ENCODE results near the gene TNFSF15. TPM values are rescaled to one million over a fixed set of nuclear protein-coding genes. Genes with fewer than 3 reads are reported as not detected.

TNFSF15 gene
- total and polyA plus RNA-seq, 2 of the 4 experiments (the other 2 are of a cell fraction): 0.03 to 0.18 TPM

DNA sequence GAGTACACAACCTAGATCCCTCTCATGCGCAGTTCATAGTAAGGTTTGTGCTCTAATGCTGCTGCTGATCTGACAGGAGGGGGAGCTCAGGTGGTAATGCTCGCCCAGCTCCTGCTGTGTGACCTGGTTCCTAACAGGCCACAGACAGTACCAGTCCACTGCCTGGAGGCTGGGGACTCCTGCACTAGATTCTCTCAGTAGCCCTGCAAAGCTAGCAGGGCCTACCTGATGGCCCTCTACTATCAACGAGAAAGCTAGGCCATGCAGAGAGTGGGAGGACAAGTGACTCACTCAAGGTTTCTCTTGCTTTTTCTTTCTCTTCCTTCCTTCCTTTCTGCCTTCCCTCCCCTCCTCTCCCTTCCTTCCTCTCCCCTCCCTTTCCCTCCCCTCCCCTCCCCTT is 68.7 kb downstream of the TNFSF15 start:
- no TSS peak for BruUV-seq (replicated peaks)
- Histone ChIP-seq H3K9me1 (ENCODE audit: insufficient read depth, low read length) (no peaks in the 10 kb centered on the region), H4K5ac (ENCODE audit: low read depth, low read length) (no peak overlapping the region), H3K27me3 (ENCODE audit: control insufficient read depth, insufficient read depth, low read length) (no peaks in the 10 kb centered on the region; the same call in none of the 2 replicates), H4K91ac (ENCODE audit: insufficient read depth, low read depth, low read length) (no peak overlapping the region), H2BK20ac (ENCODE audit: low read depth, low read length) (no peak overlapping the region), H2BK120ac (ENCODE audit: low read depth, low read length) (no peak overlapping the region), H3K9me3 (ENCODE audit: control insufficient read depth, insufficient read depth, low read length) (no peaks in the 10 kb centered on the region), H3K18ac (ENCODE audit: low read depth, low read length) (no peak overlapping the region), H3K4me2 (ENCODE audit: low read depth, low read length) (no peak overlapping the region), H3K14ac (replicated peaks; ENCODE audit: low read depth, low read length) (no peak overlapping the region), H3K4ac (ENCODE audit: low read depth, low read length) (no peak overlapping the region), H3K4me1 (ENCODE audit: control insufficient read depth, insufficient read depth, low read length) (peaks cover 2% of the 10 kb centered on the region; the same call in 1 of the 2 replicates), H3K27ac (ENCODE audit: insufficient read depth, low read length) (no peak overlapping the region), H3K36me3 (ENCODE audit: control insufficient read depth, insufficient read depth, low read length) (no peaks in the 10 kb centered on the region), H2AK5ac (ENCODE audit: low read depth, low read length) (no peak overlapping the region), H4K20me1 (ENCODE audit: insufficient read depth, low read length) (no peaks in the 10 kb centered on the region), H3K79me1 (ENCODE audit: low read depth in 1 of 2, low read length in 2 of 2) (no peaks in the 10 kb centered on the region), H3K9ac (ENCODE audit: low read depth, low read length) (no peak overlapping the region), H3K23ac (ENCODE audit: low read depth, low read length) (no peak overlapping the region), H2BK5ac (ENCODE audit: low read depth, low read length, poor library complexity, severe bottlenecking) (no peak overlapping the region), H4K8ac (ENCODE audit: low read depth in 2 of 2, low read length in 2 of 2) (no peak overlapping the region), H2BK15ac (ENCODE audit: low read depth, low read length) (no peak overlapping the region), H3K56ac (ENCODE audit: extremely low read depth, insufficient read depth, low read length) (no peak overlapping the region), H2AFZ (replicated peaks; ENCODE audit: low read length, poor library complexity) (peak overlapping the region; percentile 72), H2AK9ac (replicated peaks; ENCODE audit: low read depth, low read length, poor library complexity) (no peak overlapping the region), H3K4me3 (ENCODE audit: insufficient read depth, low read depth, low read length) (no peak overlapping the region)
- 83% methylated on average over 2 of the region's 3 CpGs; no CpG with 5 or more reads in 1 of the 2 experiments for WGBS, 2 experiments (ENCODE audit: extremely low coverage in 2 of 2, insufficient read length in 1 of 2)
- in situ Hi-C loops (cut with MboI; ENCODE audit: low sequenced_read_pairs): loop anchor here (5.0 to 10.0 kb wide), 5 partner anchors 75 to 788 kb away; no protein-coding TSS in a partner anchor
- ATAC-seq (ENCODE audit: low read depth) (no peak), DNase-seq (no peak)
- POLR2A ChIA-PET (ENCODE audit: unreplicated experiment): no interaction called here
- CTCF ChIA-PET: interaction anchor here (0.6 to 4.0 kb wide), 4 partner anchors 25 to 170 kb away, joined by 3 to 25 read pairs (median 15); partner anchors contain the start of gene TEX48
- intact Hi-C loops (cut with micrococcal nuclease): loop anchor here (5.0 kb wide), 1 partner anchor 330 kb away; no protein-coding TSS in a partner anchor
- dilution Hi-C loops (cut with HindIII; ENCODE audit: low sequenced_read_pairs, unreplicated experiment): no loop called here
- TF ChIP-seq RAD21 (IDR thresholded peaks at IDR 0.05; ENCODE audit: low read length) (no peak), MAZ (IDR thresholded peaks at IDR 0.05; ENCODE audit: borderline replicate concordance, low read depth, low read length) (no peak), CHD1 (IDR thresholded peaks at IDR 0.05; ENCODE audit: low read depth, low read length) (no peak), SMC3 (IDR thresholded peaks at IDR 0.05; ENCODE audit: low read depth, low read length) (no peak), FOS (IDR thresholded peaks at IDR 0.05; ENCODE audit: low read depth, low read length) (no peak), RCOR1 (IDR thresholded peaks at IDR 0.05; ENCODE audit: insufficient replicate concordance, low read length) (no peak), CEBPB (IDR thresholded peaks at IDR 0.05; ENCODE audit: low read depth, low read length) (no peak), RFX5 (IDR thresholded peaks at IDR 0.05; ENCODE audit: low read depth, low read length) (no peak), NFE2L2 (IDR thresholded peaks at IDR 0.05; ENCODE audit: low read depth, low read length) (no peak), MAFK (IDR thresholded peaks at IDR 0.05; ENCODE audit: low read depth, low read length) (no peak), BHLHE40 (IDR thresholded peaks at IDR 0.05; ENCODE audit: low read depth, low read length) (no peak), MXI1 (IDR thresholded peaks at IDR 0.05; ENCODE audit: borderline replicate concordance, low read depth, low read length) (no peak), POLR2A (IDR thresholded peaks at IDR 0.05; ENCODE audit: low read depth, low read length) (no peak)
- TF ChIP-seq, protein P1, sequence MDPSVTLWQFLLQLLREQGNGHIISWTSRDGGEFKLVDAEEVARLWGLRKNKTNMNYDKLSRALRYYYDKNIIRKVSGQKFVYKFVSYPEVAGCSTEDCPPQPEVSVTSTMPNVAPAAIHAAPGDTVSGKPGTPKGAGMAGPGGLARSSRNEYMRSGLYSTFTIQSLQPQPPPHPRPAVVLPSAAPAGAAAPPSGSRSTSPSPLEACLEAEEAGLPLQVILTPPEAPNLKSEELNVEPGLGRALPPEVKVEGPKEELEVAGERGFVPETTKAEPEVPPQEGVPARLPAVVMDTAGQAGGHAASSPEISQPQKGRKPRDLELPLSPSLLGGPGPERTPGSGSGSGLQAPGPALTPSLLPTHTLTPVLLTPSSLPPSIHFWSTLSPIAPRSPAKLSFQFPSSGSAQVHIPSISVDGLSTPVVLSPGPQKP (IDR thresholded peaks at IDR 0.05; ENCODE audit: borderline replicate concordance, low read depth, low read length): no peak
- TF ChIP-seq, protein P2, sequence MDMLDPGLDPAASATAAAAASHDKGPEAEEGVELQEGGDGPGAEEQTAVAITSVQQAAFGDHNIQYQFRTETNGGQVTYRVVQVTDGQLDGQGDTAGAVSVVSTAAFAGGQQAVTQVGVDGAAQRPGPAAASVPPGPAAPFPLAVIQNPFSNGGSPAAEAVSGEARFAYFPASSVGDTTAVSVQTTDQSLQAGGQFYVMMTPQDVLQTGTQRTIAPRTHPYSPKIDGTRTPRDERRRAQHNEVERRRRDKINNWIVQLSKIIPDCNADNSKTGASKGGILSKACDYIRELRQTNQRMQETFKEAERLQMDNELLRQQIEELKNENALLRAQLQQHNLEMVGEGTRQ (IDR thresholded peaks at IDR 0.05; ENCODE audit: low read depth, low read length): no peak
- TF ChIP-seq, protein P3, sequence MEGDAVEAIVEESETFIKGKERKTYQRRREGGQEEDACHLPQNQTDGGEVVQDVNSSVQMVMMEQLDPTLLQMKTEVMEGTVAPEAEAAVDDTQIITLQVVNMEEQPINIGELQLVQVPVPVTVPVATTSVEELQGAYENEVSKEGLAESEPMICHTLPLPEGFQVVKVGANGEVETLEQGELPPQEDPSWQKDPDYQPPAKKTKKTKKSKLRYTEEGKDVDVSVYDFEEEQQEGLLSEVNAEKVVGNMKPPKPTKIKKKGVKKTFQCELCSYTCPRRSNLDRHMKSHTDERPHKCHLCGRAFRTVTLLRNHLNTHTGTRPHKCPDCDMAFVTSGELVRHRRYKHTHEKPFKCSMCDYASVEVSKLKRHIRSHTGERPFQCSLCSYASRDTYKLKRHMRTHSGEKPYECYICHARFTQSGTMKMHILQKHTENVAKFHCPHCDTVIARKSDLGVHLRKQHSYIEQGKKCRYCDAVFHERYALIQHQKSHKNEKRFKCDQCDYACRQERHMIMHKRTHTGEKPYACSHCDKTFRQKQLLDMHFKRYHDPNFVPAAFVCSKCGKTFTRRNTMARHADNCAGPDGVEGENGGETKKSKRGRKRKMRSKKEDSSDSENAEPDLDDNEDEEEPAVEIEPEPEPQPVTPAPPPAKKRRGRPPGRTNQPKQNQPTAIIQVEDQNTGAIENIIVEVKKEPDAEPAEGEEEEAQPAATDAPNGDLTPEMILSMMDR (conservative IDR thresholded peaks at IDR 0.05; ENCODE audit: low read depth, low read length): no peak

Measured in IMR-90 (cell line).